NT2/D1 (cell line): Measurements from ENCODE around the gene DDX52.

Experiments
- YY1 ChIP-seq: IDR thresholded peaks from 2 replicates; pipeline ENCODE4 v1.6.1; 2011; ENCODE audit not compliant: insufficient read length, insufficient read depth
- ZNF274 ChIP-seq: IDR thresholded peaks from 2 replicates; pipeline ENCODE4 v1.6.1; 2011; ENCODE audit warnings: mild to moderate bottlenecking, low read depth, low read length

GRCh38 chr17:37650419-37651003, 7.3 kb upstream of the DDX52 start:
- TF ChIP-seq YY1 (no peak), ZNF274 (no peak)
